ENCODE results near the gene RAD51B. TPM values are rescaled to one million over a fixed set of nuclear protein-coding genes. Genes with fewer than 3 reads are reported as not detected.

RAD51B gene
- total and polyA plus RNA-seq, 9 of the 15 experiments (the other 6 are each of a cell fraction or from before 2014, with no cell fraction given): 8.5 to 17.3 (median 11.3) TPM

- 0 out of 2 replicates have a peak, but pooled peaks have one; percentile 43 for TF ChIP-seq ZNF395 (CRISPR knock-in tag; IDR thresholded peaks at IDR 0.05)
- TF ChIP-seq CBFA2T3 (IDR thresholded peaks at IDR 0.05): peak; percentile 69
- TF ChIP-seq MEF2A (IDR thresholded peaks at IDR 0.05; ENCODE audit: control insufficient read depth, low read depth, low read length): no peak
- peak; percentile 61 for TF ChIP-seq TAF9B (IDR thresholded peaks at IDR 0.05; ENCODE audit: partially characterized antibody)
- no peak for TF ChIP-seq ID3 (CRISPR knock-in tag; IDR thresholded peaks at IDR 0.05)
- TF ChIP-seq ID3 (tag; IDR thresholded peaks at IDR 0.05): 0 out of 2 replicates have a peak, but pooled peaks have one; percentile 14
- TF ChIP-seq PHB2 (IDR thresholded peaks at IDR 0.05; ENCODE audit: low read depth): no peak
- peak; percentile 24; the same call in 1 of the 2 replicates for TF ChIP-seq ZBTB12 (CRISPR knock-in tag; IDR thresholded peaks at IDR 0.05)
Measured at GRCh38 chr14:68210729-68211299, 391.2 kb downstream of the RAD51B start (continued).

All from K562 (cell line).